Measurements from ENCODE around the gene PKP3. TPM values are rescaled to one million over a fixed set of nuclear protein-coding genes. Genes with fewer than 3 reads are reported as not detected.
A peak's percentile ranks its signal among the peaks of the same experiment; 100 is the strongest.

The PKP3 gene
- polyA plus RNA-seq, 2 of the 4 experiments (the other 2 are of a cell fraction): 12.1 to 25.9 TPM

DNA sequence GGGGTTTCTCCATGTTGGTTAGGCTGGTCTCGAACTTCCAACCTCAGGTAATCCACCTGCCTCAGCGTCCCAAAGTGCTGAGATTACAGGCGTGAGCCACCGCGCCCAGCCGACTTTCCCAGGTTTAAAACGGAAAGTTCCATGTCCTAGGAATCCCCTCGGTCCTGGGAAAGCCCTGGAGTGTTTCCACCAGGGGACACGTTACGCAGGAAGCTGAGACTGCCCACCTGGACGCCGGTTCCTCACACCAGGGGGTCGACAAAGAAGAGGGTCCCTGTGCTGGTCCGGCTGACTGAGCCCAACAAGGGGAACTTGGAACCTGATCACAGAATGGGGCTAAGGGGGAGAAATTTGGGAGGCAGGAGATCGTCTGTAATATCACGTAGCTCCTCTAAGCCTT lies 28.2 kb upstream of the PKP3 start (continued):
- TF ChIP-seq, protein P1, sequence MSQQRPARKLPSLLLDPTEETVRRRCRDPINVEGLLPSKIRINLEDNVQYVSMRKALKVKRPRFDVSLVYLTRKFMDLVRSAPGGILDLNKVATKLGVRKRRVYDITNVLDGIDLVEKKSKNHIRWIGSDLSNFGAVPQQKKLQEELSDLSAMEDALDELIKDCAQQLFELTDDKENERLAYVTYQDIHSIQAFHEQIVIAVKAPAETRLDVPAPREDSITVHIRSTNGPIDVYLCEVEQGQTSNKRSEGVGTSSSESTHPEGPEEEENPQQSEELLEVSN (IDR thresholded peaks at IDR 0.05; ENCODE audit: borderline replicate concordance, low read depth): no peak
- TF ChIP-seq, protein P2, sequence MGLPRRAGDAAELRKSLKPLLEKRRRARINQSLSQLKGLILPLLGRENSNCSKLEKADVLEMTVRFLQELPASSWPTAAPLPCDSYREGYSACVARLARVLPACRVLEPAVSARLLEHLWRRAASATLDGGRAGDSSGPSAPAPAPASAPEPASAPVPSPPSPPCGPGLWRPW (IDR thresholded peaks at IDR 0.05): no peak
- TF ChIP-seq HOXB13 (CRISPR knock-in tag; IDR thresholded peaks at IDR 0.05; ENCODE audit: low read depth) (no peak), FOXS1 (CRISPR knock-in tag; IDR thresholded peaks at IDR 0.05) (no peak), POLR2A (IDR thresholded peaks at IDR 0.05; ENCODE audit: low read length) (no peak)

DNA sequence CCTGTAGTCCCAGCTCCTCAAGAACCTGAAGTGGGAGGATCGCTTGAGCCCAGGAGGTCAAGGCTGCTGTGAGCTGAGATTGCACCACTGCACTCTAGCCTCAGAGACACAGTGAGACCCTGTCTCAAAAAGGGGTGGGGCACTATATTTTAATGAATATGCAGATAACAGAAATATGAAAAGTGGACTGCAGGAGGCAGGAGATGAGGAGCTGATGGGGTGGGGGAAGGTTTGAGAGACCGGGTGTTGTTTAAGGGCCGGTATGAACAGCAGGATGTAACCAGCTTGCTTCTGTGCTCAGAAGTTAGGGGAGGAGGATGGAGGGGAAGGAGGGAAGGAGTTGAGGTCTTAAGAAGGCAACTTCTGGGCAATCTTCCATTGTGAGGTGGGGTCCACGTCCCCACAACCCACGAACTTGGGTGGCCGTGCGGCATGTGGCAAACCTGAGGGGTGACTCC lies 26.0 kb upstream of the PKP3 start:
- Histone ChIP-seq H3K9me3 (no peaks in the 10 kb centered on the region), H3K4me1 (peaks cover 16% of the 10 kb centered on the region; the same call in 2 of the 3 replicates), H3K4me3 (no peak overlapping the region), H3K27ac (peak overlapping the region in 1 of 2 experiments; percentile 89; a peak in 3 of 6 replicates), H3K4me2 (peak overlapping the region; percentile 71)
- POLR2A ChIA-PET: interaction anchor here (1.1 kb wide), 1 partner anchor 80 kb away, joined by 3 read pairs; no protein-coding TSS in a partner anchor
- DNase-seq (ENCODE audit: low read depth in 1 of 2, low spot score in 1 of 2) (no peak), FAIRE-seq (no peak), ATAC-seq (peak in 1 of 2 experiments; percentile 30; a peak in 4 of 6 replicates)
- CTCF ChIA-PET: interaction anchor here (0.9 to 9.4 kb wide), 9 partner anchors 12 to 80 kb away, joined by 3 to 75 read pairs (median 4); partner anchors contain the start of gene ANO9
- WGBS (ENCODE audit: missing lambda C conversion rate): 31% methylated on average over 7 of the region's 7 CpGs
- TF ChIP-seq MAFK (IDR thresholded peaks at IDR 0.05; ENCODE audit: partially characterized antibody) (no peak), POLR2AphosphoS2 (conservative IDR thresholded peaks at IDR 0.05; ENCODE audit: low read length) (no peak)

DNA sequence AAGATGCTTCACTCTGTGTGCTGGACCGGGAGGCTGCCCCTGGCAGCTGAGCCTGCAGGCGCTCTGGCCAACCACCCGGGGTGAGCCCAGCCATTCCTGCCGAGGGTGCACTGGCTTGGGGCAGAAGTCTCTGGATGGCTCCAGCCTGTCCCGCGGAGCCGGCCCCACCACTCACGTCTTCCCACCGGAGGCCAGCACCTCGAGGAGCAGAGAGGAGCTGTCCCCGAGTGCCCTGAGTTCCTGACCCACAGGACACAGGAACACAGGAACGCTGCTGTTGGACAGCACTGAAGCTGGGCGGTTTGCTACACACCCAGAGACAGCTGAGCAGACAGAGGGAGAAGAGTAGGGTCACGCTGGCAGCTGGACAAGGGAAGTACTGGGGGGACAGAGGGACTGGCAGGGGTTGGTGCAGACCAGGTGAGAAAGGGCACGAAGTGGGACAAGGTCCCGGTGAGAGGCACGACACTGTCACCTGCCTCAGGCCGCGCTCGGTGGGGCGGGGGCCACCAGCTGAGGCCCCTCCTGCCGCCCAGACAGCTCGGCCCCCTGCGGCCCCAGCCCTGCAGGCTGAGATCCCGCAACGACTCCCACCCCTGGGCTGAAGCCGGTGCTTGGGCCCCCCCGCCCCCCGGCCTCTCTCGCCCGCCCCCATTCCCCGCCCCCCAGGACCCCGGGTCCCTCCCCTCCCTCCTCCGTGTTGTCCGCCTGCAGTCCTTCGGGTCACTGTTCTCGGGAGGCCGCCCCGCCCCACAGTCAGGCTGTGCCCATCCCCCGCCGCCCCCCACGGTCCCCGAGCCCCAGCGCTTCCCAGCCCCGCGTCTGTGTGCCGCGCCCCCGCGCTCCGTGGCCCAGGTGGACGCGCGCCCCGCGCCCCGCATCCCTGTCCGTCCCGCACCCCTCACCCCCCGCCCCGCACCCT lies 25.3 kb upstream of the PKP3 start:
- ATAC-seq: peak; percentile 64 to 83
- Histone ChIP-seq H3K4me1 (peaks cover 16% of the 10 kb centered on the region; the same call in 2 of the 3 replicates), H3K4me3 (peak overlapping the region; percentile 60), H3K27ac (peak overlapping the region; percentile 45 to 89; a peak in 5 of 6 replicates), H3K4me2 (peak overlapping the region; percentile 71), H3K9me3 (no peaks in the 10 kb centered on the region)
- no peak for TF ChIP-seq NFE2L2 (conservative IDR thresholded peaks at IDR 0.05; ENCODE audit: low read length)
- TF ChIP-seq NR3C1 (IDR thresholded peaks at IDR 0.05): no peak
- no peak for TF ChIP-seq CHD2 (IDR thresholded peaks at IDR 0.05; ENCODE audit: low read length, partially characterized antibody)
- TF ChIP-seq NPAS2 (CRISPR knock-in tag; IDR thresholded peaks at IDR 0.05; ENCODE audit: borderline replicate concordance): no peak
- TF ChIP-seq ZFP36 (IDR thresholded peaks at IDR 0.05; ENCODE audit: borderline replicate concordance, partially characterized antibody): no peak
- no peak for TF ChIP-seq FOXS1 (CRISPR knock-in tag; IDR thresholded peaks at IDR 0.05)
- DNase-seq (ENCODE audit: low read depth in 1 of 2, low spot score in 1 of 2): peak; percentile 46 to 48
- FAIRE-seq: no peak
- CTCF ChIA-PET: interaction anchor here (0.9 to 1.7 kb wide), 8 partner anchors 12 to 80 kb away, joined by 3 to 7 read pairs (median 4); partner anchors contain the start of gene ANO9
- WGBS (ENCODE audit: missing lambda C conversion rate): 4% methylated on average over 11 of the region's 61 CpGs
- POLR2A ChIA-PET: interaction anchor here (0.6 to 1.1 kb wide), 3 partner anchors 13 to 162 kb away, joined by 3 to 4 read pairs (median 3); partner anchors contain the start of genes BET1L and RIC8A

DNA sequence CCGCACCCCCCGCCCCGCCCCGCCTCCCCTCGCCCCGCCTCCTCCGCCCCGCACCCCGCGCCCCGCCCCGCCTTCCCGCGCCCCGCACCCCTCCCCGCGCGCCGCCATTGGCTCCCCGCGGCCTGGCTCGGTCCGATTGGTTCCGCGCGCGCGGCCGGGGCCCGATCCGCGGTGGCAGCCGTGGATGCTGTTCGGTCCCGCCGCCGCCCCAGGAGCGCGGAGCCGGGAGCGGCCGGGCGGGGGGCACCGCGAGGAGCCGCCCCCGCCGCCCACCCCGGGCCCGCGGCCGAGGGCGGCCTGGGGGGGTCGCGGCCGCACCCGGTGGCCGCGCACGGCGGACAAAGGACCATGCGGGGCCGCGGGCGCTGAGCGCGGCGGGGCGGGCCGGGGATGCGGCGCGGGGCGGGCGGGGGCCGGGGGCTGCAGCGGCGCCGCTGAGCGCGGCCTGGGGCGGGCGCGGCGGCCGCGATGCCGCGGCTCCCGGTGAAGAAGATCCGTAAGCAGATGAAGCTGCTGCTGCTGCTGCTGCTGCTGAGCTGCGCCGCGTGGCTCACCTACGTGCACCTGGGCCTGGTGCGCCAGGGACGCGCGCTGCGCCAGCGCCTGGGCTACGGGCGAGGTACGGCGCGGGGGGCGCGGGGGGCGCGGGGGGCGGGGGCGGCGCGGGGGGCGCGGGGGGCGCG lies 24.5 kb upstream of the PKP3 start, which contains the start of gene B4GALNT4:
Gene B4GALNT4, plus strand, starts transcription at position 164 of the 683 bp plus-strand sequence. Its CDS starts 305 bp downstream, at position 469.
- CTCF ChIA-PET: interaction anchor here (1.7 kb wide), 1 partner anchor 52 kb away, joined by 3 read pairs; no protein-coding TSS in a partner anchor
- FAIRE-seq: no peak
- POLR2A ChIA-PET: interaction anchor here (0.7 kb wide), 1 partner anchor 14 kb away, joined by 3 read pairs; no protein-coding TSS in a partner anchor
- Histone ChIP-seq H3K4me3 (peak within 1 kb of the TSS; percentile 60), H3K4me2 (peak within 1 kb of the TSS; percentile 71), H3K4me1 (peaks cover 16% of the 10 kb centered on the region; the same call in 2 of the 3 replicates), H3K27ac (peak within 1 kb of the TSS; percentile 68 to 89; a peak in 5 of 6 replicates), H3K9me3 (no peaks in the 10 kb centered on the region)
- TF ChIP-seq NR3C1 (IDR thresholded peaks at IDR 0.05) (no peak), EHMT2 (IDR thresholded peaks at IDR 0.05; ENCODE audit: low read depth) (no peak), FOSB (CRISPR knock-in tag; IDR thresholded peaks at IDR 0.05) (no peak), SREBF2 (IDR thresholded peaks at IDR 0.05) (no peak), PHF8 (IDR thresholded peaks at IDR 0.05; ENCODE audit: borderline replicate concordance, low read depth) (no peak), CEBPB (IDR thresholded peaks at IDR 0.05) (no peak), ZC3H11A (IDR thresholded peaks at IDR 0.05) (no peak), MYC (IDR thresholded peaks at IDR 0.05; ENCODE audit: borderline replicate concordance, low read length) (no peak), EP300 (IDR thresholded peaks at IDR 0.05) (no peak), RNF2 (IDR thresholded peaks at IDR 0.05; ENCODE audit: borderline replicate concordance, low read depth) (no peak), HDAC2 (IDR thresholded peaks at IDR 0.05) (no peak), ESRRA (IDR thresholded peaks at IDR 0.05; ENCODE audit: borderline replicate concordance, low read length) (no peak), EHF (CRISPR knock-in tag; IDR thresholded peaks at IDR 0.05) (no peak)
- TF ChIP-seq, protein P3, sequence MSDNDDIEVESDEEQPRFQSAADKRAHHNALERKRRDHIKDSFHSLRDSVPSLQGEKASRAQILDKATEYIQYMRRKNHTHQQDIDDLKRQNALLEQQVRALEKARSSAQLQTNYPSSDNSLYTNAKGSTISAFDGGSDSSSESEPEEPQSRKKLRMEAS (IDR thresholded peaks at IDR 0.05): no peak
- peak in 1 of 2 experiments; percentile 68 for DNase-seq (ENCODE audit: low read depth in 1 of 2, low spot score in 1 of 2)
- WGBS (ENCODE audit: missing lambda C conversion rate): no CpG with 5 or more reads among the region's 118 CpGs
- ATAC-seq: peak in 1 of 2 experiments; percentile 20; a peak in 1 of 6 replicates
